ENCODE data around the gene KIAA1958. TPM values are rescaled to one million over a fixed set of nuclear protein-coding genes. Genes with fewer than 3 reads are reported as not detected.

Gene KIAA1958
- total and polyA plus RNA-seq, 2 of the 4 experiments (the other 2 are of a cell fraction) = 0.65 to 1.8 TPM

DNA sequence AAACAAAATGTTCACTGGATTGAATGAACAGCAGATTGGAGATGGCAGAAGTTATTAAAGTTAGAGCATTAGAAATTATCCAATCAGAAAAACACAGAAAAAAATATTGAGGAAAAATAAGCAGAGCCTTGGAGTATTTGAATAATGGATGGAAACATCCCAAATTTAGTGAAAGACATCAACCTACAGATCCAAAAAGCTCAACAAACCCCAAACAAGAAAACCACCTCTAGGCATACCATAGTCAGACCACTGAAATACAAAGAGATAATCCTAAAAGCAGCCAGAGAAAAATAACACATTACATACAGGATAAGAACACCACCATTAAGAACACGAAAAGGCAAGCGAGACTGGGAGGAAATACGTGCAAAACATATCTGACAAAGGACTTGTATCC is 226.1 kb downstream of the KIAA1958 start:
- dilution Hi-C loops (cut with HindIII; ENCODE audit: low sequenced_read_pairs, unreplicated experiment) (no loop called here), intact Hi-C loops (cut with micrococcal nuclease) (loop anchor here (5.0 to 10.0 kb wide), 3 partner anchors 192 to 620 kb away; partner anchors contain the start of gene HSDL2), in situ Hi-C loops (cut with MboI; ENCODE audit: low sequenced_read_pairs) (loop anchor here (25.0 kb wide), 2 partner anchors 625 to 950 kb away; no protein-coding TSS in a partner anchor)
- no TSS peak for BruUV-seq (replicated peaks)
- TF ChIP-seq CHD1 (IDR thresholded peaks at IDR 0.05; ENCODE audit: low read depth, low read length) = no peak
- no peak for TF ChIP-seq RAD21 (IDR thresholded peaks at IDR 0.05; ENCODE audit: low read length)
- no peak for ATAC-seq (ENCODE audit: low read depth)
- Histone ChIP-seq H3K27me3 (ENCODE audit: control insufficient read depth, insufficient read depth, low read length) (no peaks in the 10 kb centered on the region), H4K8ac (ENCODE audit: low read depth in 2 of 2, low read length in 2 of 2) (no peak overlapping the region), H2AK5ac (ENCODE audit: low read depth, low read length) (no peak overlapping the region), H3K4ac (ENCODE audit: low read depth, low read length) (no peak overlapping the region), H3K56ac (ENCODE audit: extremely low read depth, insufficient read depth, low read length) (no peak overlapping the region), H4K5ac (ENCODE audit: low read depth, low read length) (no peak overlapping the region), H3K4me1 (ENCODE audit: control insufficient read depth, insufficient read depth, low read length) (no peaks in the 10 kb centered on the region), H2AFZ (replicated peaks; ENCODE audit: low read length, poor library complexity) (no peak overlapping the region), H3K36me3 (ENCODE audit: control insufficient read depth, insufficient read depth, low read length) (peaks cover 1% of the 10 kb centered on the region; the same call in 1 of the 2 replicates), H3K18ac (ENCODE audit: low read depth, low read length) (no peak overlapping the region), H3K14ac (replicated peaks; ENCODE audit: low read depth, low read length) (no peak overlapping the region), H4K91ac (ENCODE audit: insufficient read depth, low read depth, low read length) (no peak overlapping the region), H3K9me1 (ENCODE audit: insufficient read depth, low read length) (no peaks in the 10 kb centered on the region), H3K79me1 (ENCODE audit: low read depth in 1 of 2, low read length in 2 of 2) (peaks cover 17 to 25% of the 10 kb centered on the region in 2 experiments), H2AK9ac (replicated peaks; ENCODE audit: low read depth, low read length, poor library complexity) (no peak overlapping the region), H4K20me1 (ENCODE audit: insufficient read depth, low read length) (no peaks in the 10 kb centered on the region), H3K23ac (ENCODE audit: low read depth, low read length) (no peak overlapping the region), H2BK15ac (ENCODE audit: low read depth, low read length) (no peak overlapping the region), H3K27ac (ENCODE audit: insufficient read depth, low read length) (no peak overlapping the region), H2BK120ac (ENCODE audit: low read depth, low read length) (no peak overlapping the region), H2BK5ac (ENCODE audit: low read depth, low read length, poor library complexity, severe bottlenecking) (no peak overlapping the region), H3K9me3 (ENCODE audit: control insufficient read depth, insufficient read depth, low read length) (no peaks in the 10 kb centered on the region), H3K4me2 (ENCODE audit: low read depth, low read length) (no peak overlapping the region), H3K9ac (ENCODE audit: low read depth, low read length) (no peak overlapping the region), H3K4me3 (ENCODE audit: insufficient read depth, low read depth, low read length) (no peak overlapping the region), H2BK20ac (ENCODE audit: low read depth, low read length) (no peak overlapping the region)
- no peak for DNase-seq
- POLR2A ChIA-PET (ENCODE audit: unreplicated experiment) = no interaction called here
- no CpG with 5 or more reads among the region's 3 CpGs for WGBS, 2 experiments (ENCODE audit: extremely low coverage in 2 of 2, insufficient read length in 1 of 2)
- CTCF ChIA-PET = no interaction called here
